Activated B cell treated with CpG ODN at 0.5 μM for 24 hours (primary cell): ENCODE data around the gene GRAMD1A. TPM values are rescaled to one million over a fixed set of nuclear protein-coding genes. Genes with fewer than 3 reads are reported as not detected.
A peak's percentile ranks its signal among the peaks of the same experiment; 100 is the strongest.

Experiments used
- ATAC-seq: fragments of 200-7000 bp; cut with Tn5 transposase; one replicate; pipeline ENCODE4 v1.10.0; 2021; ENCODE audit warnings: low read depth, mild to moderate bottlenecking, moderate library complexity
- CTCF ChIA-PET: fragments of 350-600 bp; sonication (Branson Sonifier 250); formaldehyde crosslinking; loops from one replicate; lab custom pipeline; 2021; ENCODE audit warnings: antibody characterized with exemption; lab: Charles Lee
- POLR2A ChIA-PET: fragments of 350-600 bp; sonication (Branson Sonifier 250); formaldehyde crosslinking; loops from one replicate; lab custom pipeline; 2021; ENCODE audit warnings: antibody characterized with exemption; lab: Charles Lee
- DNase-seq: peaks from one replicate; pipeline ENCODE4 v3.0.0; 2022
- H3K27ac Mint-ChIP-seq: one replicate; pipeline ENCODE4 v1.8.0; 2020; ENCODE audit warnings: mixed read lengths
- H3K27me3 Mint-ChIP-seq: one replicate; pipeline ENCODE4 v1.8.0; 2021; ENCODE audit warnings: mixed read lengths
- H3K36me3 Mint-ChIP-seq: one replicate; pipeline ENCODE4 v1.8.0; 2021; ENCODE audit warnings: low read depth, mixed read lengths
- H3K4me1 Mint-ChIP-seq: one replicate; pipeline ENCODE4 v1.8.0; 2021; ENCODE audit warnings: mixed read lengths
- H3K4me3 Mint-ChIP-seq: one replicate; pipeline ENCODE4 v1.8.0; 2020; ENCODE audit warnings: mild to moderate bottlenecking, mixed read lengths
- H3K9me3 Mint-ChIP-seq: one replicate; pipeline ENCODE4 v1.8.0; 2020; ENCODE audit warnings: mixed read lengths
- intact Hi-C: fragments of 100-400 bp; cut with micrococcal nuclease; formaldehyde crosslinking; loops from one replicate; pipeline ENCODE4 v1.15.1; 2024
- total RNA-seq: library from RNA; stranded (reverse); gene quantifications from 2 replicates; pipeline ENCODE4 v1.2.3, GENCODE V29; 2022
- TF ChIP-seq, protein P1 (sequence below): fragments of 200-600 bp; IDR thresholded peaks from one replicate; pipeline ENCODE4 v1.8.0; 2022; ENCODE audit warnings: antibody characterized with exemption, mild to moderate bottlenecking

The GRAMD1A gene
- total RNA-seq, 1 donor from 2014 or later = 52.9 TPM

- Mint-ChIP-seq H3K36me3 (peaks cover 66% of the 10 kb centered on the region), H3K27me3 (no peaks in the 10 kb centered on the region), H3K27ac (no peak overlapping the region), H3K4me1 (peaks cover 28% of the 10 kb centered on the region), H3K9me3 (no peaks in the 10 kb centered on the region), H3K4me3 (no peak overlapping the region)
- intact Hi-C loops = no loop called here
- no peak for DNase-seq
- no peak for ATAC-seq
- ChIA-PET POLR2A (interaction anchor here (0.5 kb wide), 1 partner anchor 1803 kb away, joined by 3 read pairs; no protein-coding TSS in a partner anchor), CTCF (interaction anchor here (5.5 kb wide), 1 partner anchor 37 kb away, joined by 48 read pairs; no protein-coding TSS in a partner anchor)
- TF ChIP-seq, protein P1, sequence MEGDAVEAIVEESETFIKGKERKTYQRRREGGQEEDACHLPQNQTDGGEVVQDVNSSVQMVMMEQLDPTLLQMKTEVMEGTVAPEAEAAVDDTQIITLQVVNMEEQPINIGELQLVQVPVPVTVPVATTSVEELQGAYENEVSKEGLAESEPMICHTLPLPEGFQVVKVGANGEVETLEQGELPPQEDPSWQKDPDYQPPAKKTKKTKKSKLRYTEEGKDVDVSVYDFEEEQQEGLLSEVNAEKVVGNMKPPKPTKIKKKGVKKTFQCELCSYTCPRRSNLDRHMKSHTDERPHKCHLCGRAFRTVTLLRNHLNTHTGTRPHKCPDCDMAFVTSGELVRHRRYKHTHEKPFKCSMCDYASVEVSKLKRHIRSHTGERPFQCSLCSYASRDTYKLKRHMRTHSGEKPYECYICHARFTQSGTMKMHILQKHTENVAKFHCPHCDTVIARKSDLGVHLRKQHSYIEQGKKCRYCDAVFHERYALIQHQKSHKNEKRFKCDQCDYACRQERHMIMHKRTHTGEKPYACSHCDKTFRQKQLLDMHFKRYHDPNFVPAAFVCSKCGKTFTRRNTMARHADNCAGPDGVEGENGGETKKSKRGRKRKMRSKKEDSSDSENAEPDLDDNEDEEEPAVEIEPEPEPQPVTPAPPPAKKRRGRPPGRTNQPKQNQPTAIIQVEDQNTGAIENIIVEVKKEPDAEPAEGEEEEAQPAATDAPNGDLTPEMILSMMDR = no peak
Measured at GRCh38 chr19:35009424-35010415, 9.6 kb downstream of the GRAMD1A start.

- DNase-seq (no peak), ATAC-seq (no peak)
- ChIA-PET POLR2A (interaction anchor here (1.0 kb wide), 1 partner anchor 7 kb away, joined by 3 read pairs; no protein-coding TSS in a partner anchor), CTCF (interaction anchor here (2.5 to 5.5 kb wide), 2 partner anchors 10 to 39 kb away, joined by 8 to 48 read pairs; no protein-coding TSS in a partner anchor)
- Mint-ChIP-seq H3K36me3 (peaks cover 68% of the 10 kb centered on the region), H3K4me3 (no peak overlapping the region), H3K27me3 (no peaks in the 10 kb centered on the region), H3K27ac (no peak overlapping the region), H3K9me3 (no peaks in the 10 kb centered on the region), H3K4me1 (peaks cover 29% of the 10 kb centered on the region)
- TF ChIP-seq, protein P1 = no peak
- intact Hi-C loops = no loop called here
Measured at GRCh38 chr19:35011091-35011689, 11.1 kb downstream of the GRAMD1A start.

GRCh38 chr19:35011737-35012682 is 11.9 kb downstream of the GRAMD1A start:
- ChIA-PET POLR2A (interaction anchor here (0.6 to 2.8 kb wide), 4 partner anchors 8 to 1103 kb away, joined by 3 to 12 read pairs (median 4); partner anchors contain the start of genes GRAMD1A and POLR2I), CTCF (interaction anchor here (0.9 to 5.5 kb wide), 3 partner anchors 11 to 49 kb away, joined by 4 to 48 read pairs (median 8); no protein-coding TSS in a partner anchor)
- intact Hi-C loops = no loop called here
- Mint-ChIP-seq H3K36me3 (peaks cover 61% of the 10 kb centered on the region), H3K27ac (no peak overlapping the region), H3K4me3 (no peak overlapping the region), H3K4me1 (peaks cover 25% of the 10 kb centered on the region), H3K9me3 (no peaks in the 10 kb centered on the region), H3K27me3 (no peaks in the 10 kb centered on the region)
- TF ChIP-seq, protein P1 = no peak
- no peak for DNase-seq
- ATAC-seq = no peak

DNA sequence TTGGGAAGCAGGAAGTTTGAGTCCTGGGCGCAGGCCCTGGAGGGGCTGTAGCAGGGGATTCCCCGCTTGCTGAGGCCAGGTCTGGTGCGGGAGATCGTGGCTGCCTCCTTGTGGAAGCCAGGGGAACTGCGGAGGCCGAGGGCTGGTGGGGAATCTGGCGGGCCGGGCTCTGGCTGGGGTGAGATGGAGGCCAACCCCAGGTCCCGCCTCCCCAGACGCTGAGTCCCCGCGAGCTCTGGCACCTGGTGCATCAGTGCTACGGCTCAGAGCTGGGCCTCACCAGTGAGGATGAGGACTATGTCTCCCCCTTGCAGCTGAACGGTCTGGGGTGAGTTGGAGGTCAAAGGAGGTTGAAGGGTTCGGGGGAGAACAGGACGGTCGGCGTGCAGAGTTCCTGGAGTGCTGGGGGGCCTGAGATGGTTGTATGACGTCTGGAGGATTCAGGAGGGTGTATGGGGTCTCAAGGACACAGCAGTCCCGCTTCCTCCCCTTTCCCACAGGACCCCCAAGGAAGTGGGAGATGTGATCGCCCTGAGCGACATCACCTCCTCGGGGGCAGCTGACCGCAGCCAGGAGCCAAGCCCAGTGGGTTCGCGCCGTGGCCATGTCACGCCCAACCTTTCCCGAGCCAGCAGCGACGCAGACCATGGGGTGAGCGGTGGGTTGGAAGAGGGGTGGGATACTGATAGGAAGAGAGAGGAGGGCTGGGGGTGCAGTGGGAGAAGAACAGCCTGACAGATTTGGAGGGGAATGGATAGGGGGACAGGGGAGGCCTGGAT is 13.1 kb downstream of the GRAMD1A start:
- Mint-ChIP-seq H3K4me3 (no peak overlapping the region), H3K9me3 (no peaks in the 10 kb centered on the region), H3K4me1 (peaks cover 31% of the 10 kb centered on the region), H3K27me3 (no peaks in the 10 kb centered on the region), H3K27ac (no peak overlapping the region), H3K36me3 (peaks cover 68% of the 10 kb centered on the region)
- peak; percentile 74 for DNase-seq
- intact Hi-C loops = loop anchor here (1.0 kb wide), 1 partner anchor 40 kb away; no protein-coding TSS in a partner anchor
- TF ChIP-seq, protein P1 = peak; percentile 61
- POLR2A ChIA-PET = interaction anchor here (1.2 to 2.8 kb wide), 2 partner anchors 13 to 1102 kb away, joined by 3 to 12 read pairs; partner anchors contain the start of genes GRAMD1A and POLR2I
- peak; percentile 96 for ATAC-seq
- CTCF ChIA-PET = interaction anchor here (0.9 to 5.5 kb wide), 4 partner anchors 12 to 50 kb away, joined by 4 to 48 read pairs (median 6); no protein-coding TSS in a partner anchor
